Right forelimb (tissue), 1 donor: Measurements from ENCODE around the gene ARHGAP10.
"Not testable (repeated sequence)": the region's sequence is repeated elsewhere in the genome, so short reads cannot be mapped to it uniquely, and the experiment has no call there.

Source experiments
- DNase-seq: peaks from one replicate; pipeline ENCODE4 v3.0.0-alpha.2; 2018

Gene ARHGAP10

DNA sequence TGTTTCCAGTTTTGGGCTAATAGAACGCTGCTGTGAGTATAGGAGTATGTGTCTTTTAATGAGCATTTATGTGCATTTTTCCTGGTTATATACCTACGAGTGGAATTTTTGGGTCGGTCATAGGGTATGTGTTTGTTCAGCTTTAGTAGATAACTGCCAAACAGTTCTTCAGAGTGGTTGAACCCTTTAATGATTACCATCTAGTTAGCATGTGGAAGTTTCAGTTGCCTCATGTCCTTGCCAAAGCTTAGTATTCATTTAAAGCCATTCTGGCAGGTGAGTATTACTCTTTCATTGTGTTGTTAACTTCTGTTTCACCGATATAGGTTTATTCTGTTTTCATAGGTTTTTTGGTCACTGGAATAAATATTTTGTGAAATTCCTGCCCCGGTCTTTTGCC lies 229.1 kb downstream of the ARHGAP10 start:
- DNase-seq = no peak

DNA sequence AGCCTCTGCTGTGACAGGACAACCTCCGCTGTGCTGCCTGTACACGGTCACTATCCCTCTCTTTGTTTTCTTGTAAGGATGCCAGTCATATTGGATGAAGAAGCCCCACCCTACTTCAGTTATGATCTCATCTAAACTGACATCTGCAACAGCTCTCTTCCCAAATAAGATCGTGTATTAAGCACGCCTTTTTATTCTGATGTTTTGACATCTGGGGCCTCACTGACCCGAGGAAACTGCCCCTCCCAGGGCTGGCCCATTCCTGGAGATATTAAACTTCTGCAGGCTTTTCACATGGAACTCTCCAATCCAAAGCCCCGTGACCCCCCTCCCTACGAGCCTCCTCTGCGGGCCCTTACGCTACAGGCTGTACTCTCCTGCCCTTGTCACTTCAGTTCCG lies 232.0 kb downstream of the ARHGAP10 start:
- DNase-seq = no peak

DNA sequence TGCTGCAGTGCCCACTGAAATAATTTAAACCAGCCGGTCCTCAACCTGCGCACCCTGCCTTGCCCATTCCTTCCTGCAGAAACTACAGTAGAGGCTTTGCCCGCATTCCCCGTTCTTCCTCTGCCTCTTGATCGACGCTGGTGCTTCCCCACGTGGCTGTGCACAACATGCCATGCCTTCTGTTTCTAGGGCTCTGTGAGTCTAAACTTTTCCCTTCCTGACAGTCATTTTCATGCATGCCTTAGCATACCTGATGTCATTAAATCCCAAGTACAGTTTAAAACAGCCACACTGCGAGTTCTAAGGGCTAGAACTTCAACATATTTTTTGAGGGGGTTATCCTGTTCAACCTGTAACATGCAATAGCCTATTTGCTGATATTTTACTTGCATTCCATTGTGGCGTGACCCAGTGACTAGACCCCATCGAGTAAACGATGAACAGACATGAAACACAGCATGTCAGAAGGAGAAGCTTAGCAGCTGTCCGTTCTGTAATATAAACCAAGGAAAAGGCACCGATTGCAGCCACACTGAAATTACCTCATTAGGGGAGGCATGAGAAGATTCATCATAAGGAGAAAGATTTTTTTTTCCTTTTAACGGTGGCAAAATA lies 232.5 kb downstream of the ARHGAP10 start:
- DNase-seq = no peak

- DNase-seq = no peak
Observed at GRCh38 chr4:147965056-147965455, 233.2 kb downstream of the ARHGAP10 start.

DNA sequence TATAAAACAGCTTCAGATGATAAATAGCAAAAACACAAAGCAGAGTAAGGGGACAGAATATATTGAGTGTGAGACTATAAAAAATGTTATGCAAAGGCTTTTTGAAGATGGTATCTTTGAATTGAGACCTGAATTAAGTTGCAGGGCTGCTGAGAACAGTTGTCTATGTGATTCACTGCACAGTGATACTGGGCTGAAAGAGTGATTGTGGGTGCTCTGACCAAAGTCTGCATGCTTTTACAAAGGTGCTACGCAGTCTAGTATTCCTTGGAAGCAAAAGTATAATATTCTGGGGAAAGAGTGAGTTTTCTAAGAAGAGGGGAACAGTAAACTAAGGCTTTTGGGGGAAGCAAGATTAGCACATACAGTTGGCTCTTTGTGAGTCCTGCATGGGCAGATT lies 234.0 kb downstream of the ARHGAP10 start:
- DNase-seq = no peak

DNA sequence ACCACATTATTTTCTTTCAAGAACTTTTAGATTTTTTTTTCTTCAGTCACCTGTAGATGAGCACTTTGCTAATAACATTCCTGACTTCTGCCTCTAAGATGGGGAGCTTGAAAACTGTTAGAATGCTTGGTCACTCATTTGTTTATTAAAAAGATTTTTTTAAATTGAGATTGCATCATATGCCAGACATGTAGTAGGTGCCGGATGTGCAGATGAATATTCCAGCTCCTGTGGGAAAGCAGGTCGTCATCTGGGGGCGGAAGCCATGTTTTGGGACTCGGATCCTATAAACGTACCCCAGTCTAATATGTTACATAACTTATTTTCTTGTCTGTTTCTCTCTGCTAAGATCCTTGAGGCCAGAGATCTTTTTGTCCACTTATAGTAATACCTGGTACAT lies 236.8 kb downstream of the ARHGAP10 start:
- DNase-seq = no peak

DNA sequence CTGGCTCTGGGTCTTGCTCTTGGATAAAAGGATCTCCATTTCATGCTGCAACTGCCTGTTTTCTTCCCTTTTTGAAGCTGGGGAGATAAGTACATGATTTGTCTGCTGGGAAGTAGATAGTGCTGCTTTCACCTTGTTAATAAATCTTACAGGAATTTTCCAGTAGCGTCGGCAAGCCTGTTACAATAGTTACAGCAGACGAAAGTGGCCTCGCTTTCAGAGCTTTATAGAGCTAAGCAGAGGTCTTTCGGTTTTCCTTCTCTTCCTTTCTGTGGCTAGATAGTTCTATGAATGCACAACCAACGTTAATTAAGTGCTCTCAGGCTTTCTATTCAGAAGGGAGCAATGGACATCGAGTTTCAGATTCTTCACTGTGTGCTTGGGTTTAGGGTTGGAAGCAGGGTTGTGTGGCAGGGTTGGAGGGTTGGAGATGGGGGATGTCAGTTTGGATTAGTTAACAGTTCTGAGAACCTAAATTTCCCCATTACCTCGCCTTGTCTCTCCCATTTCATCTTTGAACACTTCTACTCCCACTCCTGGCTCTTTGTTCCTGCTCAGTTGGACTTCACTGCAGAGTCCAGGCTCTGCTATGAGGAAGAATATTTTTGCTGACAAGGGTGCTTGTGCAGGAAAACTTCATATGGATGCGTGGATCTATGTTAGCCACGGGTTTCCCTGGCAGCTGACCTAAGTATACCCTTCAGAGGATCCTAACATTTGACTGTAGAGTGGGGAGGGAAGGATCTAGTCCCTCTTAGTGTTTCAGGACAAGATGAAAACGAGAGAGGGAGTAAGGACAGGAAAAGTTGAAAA lies 237.9 kb downstream of the ARHGAP10 start:
- no peak for DNase-seq

- no peak for DNase-seq
Observed at GRCh38 chr4:147971116-147971515, 239.2 kb downstream of the ARHGAP10 start.

DNA sequence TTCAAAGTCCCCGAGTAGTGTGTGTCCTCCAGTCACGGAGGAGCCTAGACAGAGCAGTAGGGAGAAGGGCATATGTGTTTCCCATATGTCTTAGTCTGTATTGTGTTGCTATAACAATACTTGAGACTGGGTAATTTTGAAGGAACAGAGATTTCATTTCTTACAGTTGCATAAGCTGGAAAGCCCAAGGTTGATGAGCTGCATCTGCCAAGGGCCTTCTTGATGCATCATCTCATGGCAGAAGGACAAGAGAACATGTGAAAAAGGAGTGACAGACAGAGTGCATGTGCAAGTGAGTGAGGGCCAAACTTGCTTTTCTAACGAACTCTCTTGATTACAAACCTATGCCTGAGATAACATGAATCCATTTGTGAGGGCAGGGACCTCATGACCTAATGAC lies 243.4 kb downstream of the ARHGAP10 start:
- DNase-seq = no peak

DNA sequence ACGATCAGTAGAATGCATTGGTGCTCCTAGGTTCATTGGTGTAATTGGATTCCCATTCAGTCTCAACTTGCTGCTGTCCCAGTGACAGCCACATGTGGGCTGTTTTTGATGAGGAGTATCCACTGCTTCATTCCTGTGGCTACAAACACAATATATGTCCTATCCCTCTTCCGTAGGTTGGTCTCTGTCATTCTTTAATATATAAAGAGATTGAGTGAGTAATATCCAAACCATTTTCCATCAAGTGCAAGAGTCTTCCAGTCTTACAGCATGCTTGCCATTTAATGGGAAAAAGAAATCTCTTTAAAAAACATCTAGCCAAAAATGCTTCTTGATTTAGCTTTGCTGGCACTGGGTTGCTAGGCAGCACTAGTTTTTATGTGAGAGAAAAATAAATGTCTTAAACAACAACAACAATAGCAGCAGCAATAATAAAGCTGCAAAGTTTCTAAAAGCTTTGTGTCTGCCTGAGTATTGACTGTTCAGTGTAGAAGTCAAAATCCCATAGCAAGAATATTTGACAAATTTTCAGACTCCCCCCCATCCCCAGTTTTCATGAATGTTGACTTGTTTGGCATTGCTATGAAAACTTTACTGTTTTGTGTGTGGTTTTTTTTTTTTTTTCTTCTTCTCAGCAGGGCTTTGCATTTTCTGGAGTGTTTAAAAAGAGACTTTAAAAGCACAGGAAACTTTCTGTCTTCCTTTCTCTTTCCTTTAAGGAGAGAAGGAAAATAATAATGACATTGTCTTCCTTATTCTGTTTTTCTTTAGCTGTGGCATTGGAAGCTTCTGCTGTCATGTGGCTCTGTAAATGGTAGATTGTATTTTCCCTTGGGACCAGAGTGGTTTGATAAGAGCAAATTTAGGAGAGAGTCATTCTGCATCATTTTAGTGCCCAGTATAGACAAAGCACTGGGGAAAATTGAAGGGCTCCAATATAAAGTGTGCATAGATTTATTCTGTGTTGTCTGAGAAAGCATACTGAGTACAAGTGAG lies 244.3 kb downstream of the ARHGAP10 start:
- no peak for DNase-seq

DNA sequence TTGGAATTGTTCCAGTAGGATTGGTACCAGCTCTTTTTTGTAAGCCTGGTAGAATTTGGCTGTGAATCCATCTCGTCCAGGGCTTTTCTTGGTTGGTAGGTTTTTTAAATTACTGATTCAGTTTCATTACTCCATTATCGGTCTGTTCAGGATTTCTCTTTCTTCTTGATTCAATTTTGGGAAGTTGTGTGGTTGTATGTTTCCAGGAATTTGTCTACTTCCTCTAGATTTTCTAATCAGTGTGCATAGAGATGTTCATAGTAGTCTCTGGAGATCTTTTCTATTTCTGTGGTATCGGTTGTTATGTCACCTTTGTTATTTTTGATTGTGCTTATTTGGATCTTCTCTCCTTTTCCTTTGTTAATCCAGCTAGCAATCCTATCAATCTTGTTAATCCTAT lies 248.7 kb downstream of the ARHGAP10 start:
- no peak for DNase-seq

GRCh38 chr4:147981305-147981704 lies 249.4 kb downstream of the ARHGAP10 start:
- DNase-seq = no peak

- no peak for DNase-seq
Observed at GRCh38 chr4:147984065-147984777, 252.3 kb downstream of the ARHGAP10 start.

- no peak for DNase-seq
Observed at GRCh38 chr4:147984778-147985138, 252.9 kb downstream of the ARHGAP10 start.

DNA sequence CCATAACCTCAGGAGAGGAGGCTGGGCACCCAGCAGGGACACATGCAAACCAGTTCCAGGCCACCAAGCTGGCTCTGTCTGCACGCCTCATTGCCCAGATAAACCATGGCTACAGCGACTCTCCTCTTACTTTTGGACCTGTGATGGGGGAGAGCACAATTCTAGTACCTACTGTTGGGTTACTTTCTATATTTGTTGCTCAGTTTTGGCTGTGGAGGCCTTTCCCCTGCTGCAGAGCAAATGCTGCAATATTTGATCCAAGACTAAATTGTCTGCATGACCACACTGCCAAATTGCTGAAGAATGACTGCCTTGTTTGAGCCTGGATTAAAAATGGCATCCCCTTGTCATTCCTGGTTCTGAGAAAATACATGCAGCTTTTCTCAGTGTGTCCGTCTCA lies 253.5 kb downstream of the ARHGAP10 start:
- no peak for DNase-seq

- DNase-seq = no peak
Observed at GRCh38 chr4:147987252-147987651, 255.4 kb downstream of the ARHGAP10 start.

- no peak for DNase-seq
Observed at GRCh38 chr4:147991543-147992283, 259.8 kb downstream of the ARHGAP10 start.

DNA sequence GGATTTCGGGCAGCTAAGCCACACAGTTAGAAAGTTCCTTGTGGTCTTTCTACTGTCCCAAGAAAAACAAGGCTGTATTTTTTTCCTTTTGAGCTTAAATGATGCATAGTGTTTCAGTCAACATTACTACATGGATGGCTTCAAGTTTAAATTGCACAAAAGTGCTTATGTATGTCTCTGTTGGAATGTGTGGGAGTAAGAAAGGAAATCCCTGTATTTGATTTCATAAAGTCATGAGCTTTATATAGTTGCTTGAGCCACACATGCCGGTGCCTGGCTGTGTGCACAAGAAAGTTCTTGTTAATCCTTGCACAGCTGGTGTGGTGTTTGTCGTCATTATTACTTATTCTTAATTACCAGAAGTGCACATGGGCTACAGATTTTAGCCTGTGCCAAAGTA lies 262.2 kb downstream of the ARHGAP10 start:
- no peak for DNase-seq

- no peak for DNase-seq
Observed at GRCh38 chr4:147994491-147995385, 262.9 kb downstream of the ARHGAP10 start.

GRCh38 chr4:147996859-147997258 lies 265.0 kb downstream of the ARHGAP10 start:
- no peak for DNase-seq

DNA sequence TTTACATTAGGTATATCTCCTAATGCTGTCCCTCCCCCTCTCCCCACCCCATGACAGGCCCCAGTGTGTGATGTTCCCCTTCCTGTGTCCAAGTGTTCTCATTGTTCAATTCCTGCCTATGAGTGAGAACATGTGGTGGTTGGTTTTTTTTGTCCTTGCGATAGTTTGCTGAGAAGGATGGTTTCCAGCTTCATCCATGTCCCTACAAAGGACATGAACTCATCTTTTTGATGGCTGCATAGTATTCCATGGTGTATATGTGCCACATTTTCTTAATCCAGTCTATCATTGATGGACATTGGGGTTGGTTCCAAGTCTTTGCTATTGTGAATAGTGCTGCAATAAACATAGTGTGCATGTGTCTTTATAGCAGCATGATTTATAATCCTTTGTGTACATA lies 268.1 kb downstream of the ARHGAP10 start:
- not testable (repeated sequence) for DNase-seq
